NCI-H345 treated with DMSO at 0.1 percent for 48 hours (cell line): ENCODE results near the gene MYO3B.
"Not testable (repeated sequence)": the region's sequence is repeated elsewhere in the genome, so short reads cannot be mapped to it uniquely, and the experiment has no call there.

Experiments
- DNase-seq: peaks from one replicate; lab custom pipeline; 2025; ENCODE audit not compliant: unreplicated experiment; lab: John Stamatoyannopoulos, UW

The MYO3B gene

DNA sequence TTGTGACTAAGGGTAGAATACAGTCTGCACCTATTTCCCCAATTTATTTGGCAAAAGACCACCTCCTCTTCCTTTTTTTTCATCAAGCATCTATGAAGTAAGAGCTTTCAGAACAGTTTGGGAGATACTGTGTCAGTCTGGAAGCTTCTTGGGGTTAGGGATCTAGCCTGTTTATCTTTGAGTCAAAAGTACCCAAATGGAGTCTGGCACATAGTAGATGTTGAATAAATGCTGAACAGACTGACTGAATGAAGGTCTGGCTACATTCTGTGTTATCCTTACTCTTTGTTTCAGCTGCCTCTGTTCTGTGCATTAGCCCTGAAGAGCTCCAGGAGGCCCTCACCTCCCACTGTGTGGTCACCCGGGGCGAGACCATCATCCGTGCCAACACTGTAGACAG is 223.2 kb downstream of the MYO3B start:
- DNase-seq = no peak

DNA sequence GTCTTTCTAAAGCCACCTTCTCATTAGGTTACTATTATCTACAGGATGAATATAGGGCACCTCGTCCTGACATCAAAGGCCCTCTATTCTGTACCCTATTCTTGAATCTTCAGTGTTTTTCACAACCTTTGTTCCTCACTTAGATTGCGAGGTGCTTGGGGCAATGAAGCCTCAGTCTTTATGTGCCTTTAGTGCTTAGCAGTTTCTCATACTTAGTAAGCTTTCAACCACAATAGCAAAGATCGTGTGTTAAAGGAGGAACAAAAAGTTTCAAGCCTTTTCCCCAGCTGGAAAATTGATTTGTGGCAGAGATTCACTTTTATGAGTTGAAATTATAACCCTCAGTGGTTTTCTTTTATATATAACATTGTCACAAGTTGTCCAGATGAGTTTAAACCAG is 226.9 kb downstream of the MYO3B start:
- DNase-seq = no peak

DNA sequence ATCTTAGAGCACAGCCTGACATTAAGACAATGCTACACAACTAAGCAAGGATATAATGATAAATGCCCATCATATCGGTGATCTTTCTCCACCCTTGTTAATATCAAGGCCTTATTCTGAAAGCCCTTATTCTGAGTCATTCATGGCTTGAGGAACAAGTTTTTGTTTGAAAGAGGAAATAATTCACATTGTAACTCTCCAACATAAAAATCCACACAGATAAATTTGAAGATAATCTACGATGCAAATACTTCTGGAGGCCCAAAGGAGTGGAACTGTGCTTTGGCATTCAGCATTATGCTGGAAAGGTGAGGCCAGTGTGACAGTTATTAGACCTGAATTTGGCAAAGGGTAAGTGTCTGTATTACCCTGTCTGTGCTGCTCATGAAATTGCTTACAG is 227.4 kb downstream of the MYO3B start:
- no peak for DNase-seq

DNA sequence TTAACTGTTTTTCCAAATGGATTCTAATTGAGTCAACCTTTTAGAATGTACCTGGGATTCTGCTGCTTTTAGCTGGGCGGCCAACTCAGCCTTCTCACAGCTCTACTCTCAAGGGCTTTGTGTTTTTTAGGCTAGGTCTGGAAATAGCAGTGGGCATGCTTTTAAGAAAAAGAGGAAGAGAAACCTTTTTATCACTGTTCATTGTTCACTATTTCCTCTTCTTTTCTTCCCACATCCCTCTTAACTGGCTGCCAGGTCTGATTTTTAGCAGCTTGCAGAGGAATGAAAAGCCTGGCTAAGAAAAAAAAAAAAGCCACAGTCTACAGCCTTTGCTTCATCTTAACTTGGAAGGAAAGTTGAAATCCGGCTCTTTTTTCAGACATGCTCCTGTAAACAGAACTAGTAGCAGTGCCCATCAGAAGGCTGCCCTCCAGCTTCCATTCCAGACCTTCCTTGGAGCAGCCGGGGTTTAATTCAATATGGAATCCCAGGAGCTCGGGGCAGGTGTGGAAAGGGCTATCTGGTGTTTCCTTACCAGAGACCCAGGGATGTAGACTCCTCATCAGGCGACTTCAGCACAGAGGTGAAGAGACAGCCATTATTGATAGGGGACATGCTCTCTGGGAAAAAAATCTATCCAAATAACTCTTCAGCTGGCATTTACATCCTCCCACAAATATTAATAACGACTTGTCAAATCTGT is 230.7 kb downstream of the MYO3B start:
- DNase-seq = no peak

GRCh38 chr2:170409164-170409535 is 231.2 kb downstream of the MYO3B start:
- DNase-seq = peak; percentile 64

- no peak for DNase-seq
Measured at GRCh38 chr2:170411660-170412059, 233.7 kb downstream of the MYO3B start.

DNA sequence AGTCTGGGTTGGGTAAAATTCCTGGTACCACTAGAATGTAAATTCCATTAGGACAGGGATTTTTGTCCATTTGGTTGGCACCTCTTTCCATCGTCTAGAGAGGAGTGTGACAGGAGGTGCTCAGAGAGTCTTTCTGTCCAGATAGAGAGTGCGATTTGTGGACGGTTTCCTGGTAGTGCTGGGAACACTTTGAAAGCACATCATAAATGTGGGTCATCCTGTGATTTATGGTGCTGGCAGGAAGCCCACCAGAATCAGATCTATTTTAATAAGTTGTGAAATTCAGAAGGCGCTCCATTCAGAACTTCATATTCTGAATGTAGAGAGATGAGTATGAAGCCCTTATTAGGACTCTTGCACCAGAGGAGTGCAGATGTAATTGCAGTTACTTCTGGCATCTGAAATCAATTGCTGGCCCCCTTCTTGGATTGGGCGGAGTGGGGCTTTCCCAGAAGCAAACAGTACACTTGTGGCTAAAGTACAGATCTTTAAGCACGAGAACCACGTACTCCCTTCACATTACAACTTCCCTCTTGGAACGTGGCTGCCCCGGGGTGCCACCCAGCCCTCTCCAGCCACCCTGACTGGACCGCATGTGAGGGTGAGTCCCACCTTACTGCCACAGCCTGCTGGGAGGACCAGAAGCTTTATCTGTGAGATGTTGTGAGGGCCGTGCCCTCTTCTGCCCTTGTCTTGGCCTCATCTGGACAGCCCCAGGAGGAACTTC is 243.2 kb downstream of the MYO3B start:
- DNase-seq = no peak

DNA sequence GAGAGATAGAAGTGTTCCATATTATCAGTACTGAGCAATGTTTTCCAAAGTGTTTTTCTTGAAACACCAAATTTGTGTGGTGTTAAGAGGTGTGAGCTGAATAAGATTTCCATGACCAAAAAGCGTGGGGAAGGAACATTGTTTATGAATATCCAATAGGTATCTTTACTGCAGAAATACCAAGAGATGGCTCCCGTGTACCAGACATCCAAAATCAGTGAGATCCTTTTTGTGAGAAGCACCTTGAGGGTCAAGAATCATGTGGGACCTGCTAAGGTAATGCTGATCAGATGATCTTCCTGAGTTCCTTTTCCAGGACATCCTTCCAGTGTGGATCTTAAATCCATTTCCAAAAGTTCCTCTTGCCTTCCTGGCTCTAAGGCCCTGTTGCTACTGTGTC is 246.0 kb downstream of the MYO3B start:
- no peak for DNase-seq

DNA sequence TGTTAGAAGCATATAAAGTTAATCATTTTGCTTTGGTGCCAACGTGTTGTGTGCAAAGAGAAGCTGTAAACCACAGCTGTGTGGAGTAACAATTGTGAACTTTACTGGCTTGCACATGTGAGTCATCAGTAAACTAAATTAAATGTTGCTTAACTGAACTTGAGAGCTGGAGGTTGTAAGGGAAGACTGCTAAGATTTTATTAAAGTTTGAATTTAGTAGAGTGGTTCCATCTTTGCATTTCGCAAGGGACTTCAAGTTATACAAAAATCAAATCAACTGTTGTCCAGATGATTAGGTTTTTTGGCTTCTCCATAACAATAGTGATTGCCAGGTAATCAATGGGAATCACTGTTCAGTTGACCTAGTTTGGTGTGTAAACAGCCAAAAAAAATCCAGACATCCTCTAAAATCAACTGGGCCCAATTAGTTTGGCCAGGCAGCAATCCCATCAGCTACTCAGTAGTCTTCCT is 247.4 kb downstream of the MYO3B start:
- DNase-seq = no peak

DNA sequence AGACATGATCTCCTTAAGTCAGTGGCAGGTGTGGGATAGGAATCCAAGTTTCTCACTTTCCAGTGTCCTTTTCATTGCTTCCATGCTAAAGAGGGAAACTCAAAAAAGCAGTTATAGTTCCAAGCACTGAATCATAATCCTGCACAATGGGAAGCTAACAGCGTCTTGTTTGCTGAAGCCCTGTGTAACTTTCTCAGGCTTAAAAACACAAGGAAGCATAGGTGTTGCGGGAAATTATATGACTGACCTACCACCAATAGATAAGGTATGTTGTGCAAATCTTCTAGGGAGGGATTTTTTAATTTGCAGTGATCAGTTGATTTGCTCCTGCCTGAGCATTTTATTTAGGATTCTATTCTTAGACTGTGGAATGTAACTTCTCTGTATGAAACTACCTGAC is 250.9 kb downstream of the MYO3B start:
- DNase-seq = no peak

- no peak for DNase-seq
Measured at GRCh38 chr2:170432823-170433222, 254.9 kb downstream of the MYO3B start.

DNA sequence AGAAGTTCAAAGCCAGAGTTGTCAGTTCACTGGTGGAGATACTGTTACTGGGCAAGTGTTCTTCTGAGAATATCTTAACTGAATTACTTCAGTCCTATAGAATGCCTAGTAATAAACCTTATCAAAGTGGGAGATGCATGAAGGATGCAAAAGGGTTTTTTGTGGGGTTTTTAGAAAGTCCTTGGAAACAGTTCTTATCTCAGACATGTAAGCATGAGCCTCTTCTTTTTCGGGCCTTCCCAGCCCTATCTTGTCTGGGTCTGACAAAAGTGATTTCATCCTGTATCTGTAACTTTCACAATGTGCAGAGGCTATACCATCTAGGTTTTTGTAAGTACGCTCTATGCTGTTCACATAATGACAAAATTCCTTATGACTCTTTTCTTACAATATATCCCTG is 255.5 kb downstream of the MYO3B start:
- DNase-seq = no peak

DNA sequence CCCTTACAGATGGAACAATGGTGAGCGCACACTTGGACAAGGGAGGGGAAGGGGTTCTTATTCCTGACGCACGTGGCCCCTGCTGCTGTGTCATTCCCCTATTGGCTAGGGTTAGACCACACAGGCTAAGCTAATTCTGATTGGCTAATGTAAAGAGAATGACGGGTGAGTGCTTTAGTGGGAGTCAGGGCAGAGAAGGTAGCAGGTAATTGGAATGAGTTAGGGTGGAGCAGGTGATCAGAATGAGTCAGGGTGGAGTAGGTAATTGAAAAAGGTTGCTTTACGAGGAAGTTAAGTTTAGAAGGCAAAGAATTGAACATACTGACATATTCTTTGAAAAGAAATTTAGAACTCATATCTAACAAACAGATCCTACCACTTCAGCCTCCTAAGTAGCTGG is 256.4 kb downstream of the MYO3B start:
- not testable (repeated sequence) for DNase-seq

DNA sequence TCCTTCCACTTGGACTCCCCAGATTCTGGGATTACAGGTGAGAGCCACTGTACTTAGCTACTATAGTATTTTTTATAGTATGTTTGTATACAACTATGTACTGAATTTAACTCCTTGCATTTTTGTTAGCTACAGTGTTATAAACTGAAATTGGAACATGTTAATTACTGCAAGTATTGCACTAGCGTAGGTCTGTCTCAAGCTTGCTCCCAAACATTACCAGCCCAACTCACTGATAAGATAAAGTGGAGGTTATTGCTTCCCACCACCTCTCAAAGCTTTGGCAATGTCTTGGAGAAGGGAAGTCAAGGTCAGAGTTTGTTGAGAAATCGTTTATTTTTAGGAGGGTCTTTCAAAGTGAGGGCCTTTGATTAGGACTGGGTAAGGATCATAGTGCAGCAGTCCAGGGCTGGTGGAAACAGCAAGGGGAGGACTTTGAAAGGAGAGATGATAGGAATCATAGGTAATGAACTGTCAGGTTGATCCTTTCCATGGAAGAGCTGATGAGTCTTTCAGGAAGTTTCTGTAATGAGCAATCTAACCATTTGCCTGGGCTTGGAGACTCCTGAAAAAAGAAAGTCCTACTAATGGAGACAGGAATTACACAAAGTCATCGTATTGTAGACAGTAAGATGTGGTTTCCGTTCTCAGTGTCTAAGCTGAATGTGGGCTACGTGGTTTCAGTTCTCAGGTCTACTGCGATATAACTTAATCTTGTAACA is 257.1 kb downstream of the MYO3B start:
- DNase-seq = no peak

DNA sequence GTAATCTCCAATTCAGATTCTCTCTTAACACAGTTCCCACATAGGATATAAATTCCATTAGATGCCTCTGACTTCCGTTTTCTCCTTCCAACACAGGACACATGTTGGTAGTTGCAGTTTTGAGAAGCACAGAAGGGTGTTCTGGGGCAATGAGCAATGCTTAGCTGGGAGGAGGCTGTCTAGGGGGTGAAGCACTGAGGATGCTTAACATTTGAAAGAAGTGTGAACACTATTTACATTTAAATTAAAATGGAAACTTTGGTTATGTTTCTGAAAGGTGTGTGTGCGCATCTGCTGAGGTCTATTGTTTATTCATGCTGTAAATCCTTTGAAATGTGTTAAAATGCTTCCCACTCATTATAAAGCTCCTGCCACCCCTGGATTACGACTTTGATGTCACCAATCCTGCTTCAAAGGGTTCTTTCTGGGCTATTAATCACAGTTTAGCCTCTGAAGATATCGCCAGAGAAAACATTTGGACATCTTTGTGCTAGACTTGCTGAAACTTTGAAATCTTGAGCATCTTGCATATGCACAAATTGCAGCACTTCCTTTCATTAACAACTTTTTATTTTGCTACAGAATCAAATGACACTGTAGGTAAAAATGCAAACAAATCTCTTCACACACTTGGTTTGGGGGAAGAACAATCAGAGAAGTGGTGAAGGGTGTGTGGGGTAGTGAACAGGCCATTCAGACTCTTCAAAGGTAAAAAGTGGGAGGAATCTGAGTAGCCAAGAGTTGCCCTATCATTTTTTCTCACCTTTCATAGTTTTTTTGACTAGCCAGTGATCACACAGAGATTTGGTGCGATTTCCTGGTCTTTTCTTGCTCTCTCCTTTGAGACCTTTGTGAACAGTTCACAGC is 258.4 kb downstream of the MYO3B start:
- DNase-seq = no peak

- no peak for DNase-seq
Measured at GRCh38 chr2:170446078-170446477, 268.1 kb downstream of the MYO3B start.

- DNase-seq = no peak
Measured at GRCh38 chr2:170449034-170449433, 271.1 kb downstream of the MYO3B start.

- no peak for DNase-seq
Measured at GRCh38 chr2:170454471-170455372, 276.8 kb downstream of the MYO3B start.

- DNase-seq = no peak
Measured at GRCh38 chr2:170455617-170456426, 277.9 kb downstream of the MYO3B start.
